Testis (tissue), 3 donors: ENCODE measurements around the gene SORD. TPM values are rescaled to one million over a fixed set of nuclear protein-coding genes. Genes with fewer than 3 reads are reported as not detected.
A peak's percentile ranks its signal among the peaks of the same experiment; 100 is the strongest.
"Not testable (repeated sequence)": the region's sequence is repeated elsewhere in the genome, so short reads cannot be mapped to it uniquely, and the experiment has no call there.

Source experiments
- DNase-seq: peaks from one replicate; pipeline ENCODE4 v3.0.0-alpha.2; 2019
- H3K27ac ChIP-seq, 2 donors: fragments of 200-600 bp; sonication (generic); one replicate each; pipeline ENCODE4 v1.5.1; 2019
- H3K27me3 ChIP-seq: fragments of 200-600 bp; sonication (generic); one replicate; pipeline ENCODE4 v1.5.1; 2019
- H3K36me3 ChIP-seq: fragments of 200-600 bp; sonication (generic); one replicate; pipeline ENCODE4 v1.5.1; 2017; ENCODE audit warnings: low read depth; ENCODE audit errors: missing control alignments
- H3K4me1 ChIP-seq: fragments of 200-600 bp; sonication (generic); one replicate; pipeline ENCODE4 v1.5.1; 2019
- H3K4me3 ChIP-seq, 2 donors: fragments of 200-600 bp; sonication (generic); one replicate each; pipeline ENCODE4 v1.5.1; 2017 to 2019
- H3K9me3 ChIP-seq: fragments of 200-600 bp; sonication (generic); one replicate; pipeline ENCODE4 v1.5.1; 2017
- POLR2A ChIP-seq: fragments of 450-650 bp; IDR thresholded peaks from one replicate; pipeline ENCODE4 v1.6.1; 2017; ENCODE audit warnings: antibody characterized with exemption, mild to moderate bottlenecking, moderate library complexity
- WGBS, 2 donors: methylation state at CpG; one replicate each; pipeline ENCODE4 v1.1.5; 2018; 5-methylcytosine and 5-hydroxymethylcytosine counted together
- intact Hi-C: fragments of 100-400 bp; cut with DNase I; formaldehyde crosslinking; loops from one replicate; pipeline ENCODE4 v1.15.1; 2023; ENCODE audit warnings: low total_unique reads
- polyA plus RNA-seq: library from polyadenylated mRNA; stranded (reverse); fragments of 350-450 nt; fragmentation: Illumina TruSeq; extraction: RNeasy Lipid Tissue Mini Kit (QIAGEN cat#74804); gene quantifications from one replicate; pipeline ENCODE4 v1.2.3, GENCODE V29; 2014; ENCODE audit warnings: low read depth, low replicate concordance; ENCODE audit not compliant: insufficient read depth
- total RNA-seq, 2 donors: library from RNA; depleted of rRNA; stranded (reverse); fragments of >200 nt; gene quantifications; one replicate each; pipeline ENCODE4 v1.2.3, GENCODE V29; 2016
- TF ChIP-seq, protein P1 (sequence below), 3 experiments: fragments of 450-650 bp in 2 of 3; fragments of 200-600 bp in 1 of 3; sonication (generic) in 1 of 3; IDR thresholded peaks; one replicate each; pipeline ENCODE4 v1.5.1; 2016 to 2019; ENCODE audit warnings: antibody characterized with exemption in 3 of 3, mild to moderate bottlenecking in 2 of 3, moderate library complexity in 1 of 3

SORD gene
- total and polyA plus RNA-seq, 3 donors from 2014 or later: 21.4 to 34.1 (median 33.7) TPM

DNA sequence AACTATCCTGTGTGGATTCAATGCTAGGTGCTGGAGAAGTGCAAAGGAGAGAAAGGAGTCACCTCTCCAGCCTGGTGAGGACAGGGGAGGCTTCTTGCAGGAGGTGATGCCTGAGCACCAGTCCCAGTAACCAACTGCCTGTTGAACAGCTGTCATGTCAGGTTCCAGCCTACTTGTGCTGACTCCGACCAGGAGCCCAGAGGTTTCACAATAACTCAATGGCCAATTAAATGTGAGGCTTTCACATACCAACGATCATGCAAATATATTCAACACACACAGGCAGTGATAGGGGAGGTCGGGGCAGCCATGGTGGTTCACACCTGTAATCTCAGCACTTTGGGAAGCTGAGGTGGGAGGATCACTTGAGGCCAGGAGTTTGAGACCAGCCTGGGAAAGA lies 7.7 kb downstream of the SORD start:
- WGBS, 2 donors: 89 to 100% methylated on average over 3 of the region's 3 CpGs
- no peaks in the 10 kb centered on the region for H3K4me1 ChIP-seq
- intact Hi-C loops: no loop called here

DNA sequence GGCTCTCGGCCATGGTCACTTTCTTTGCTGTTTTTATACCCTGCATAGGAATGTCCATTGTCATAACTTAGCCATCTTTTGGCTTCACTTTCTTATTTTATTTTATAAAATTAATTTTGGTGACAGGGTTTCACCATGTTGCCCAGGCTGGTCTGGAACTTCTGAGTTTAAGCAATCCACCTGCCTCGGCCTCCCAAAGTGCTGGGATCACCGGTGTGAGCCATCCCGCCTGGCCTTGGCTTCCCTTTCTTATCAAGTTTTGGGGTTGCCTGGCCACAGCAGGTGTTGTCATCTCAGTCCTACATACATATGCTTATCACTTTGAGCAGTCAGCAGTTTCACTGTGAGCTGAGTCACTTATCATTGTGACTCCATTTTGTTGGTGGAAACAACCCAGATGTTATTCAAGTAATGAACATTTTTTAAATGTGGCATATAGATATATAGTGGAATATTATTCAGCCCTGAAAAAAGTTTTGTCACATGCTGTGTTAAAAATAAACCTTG lies 8.6 kb downstream of the SORD start:
- not testable (repeated sequence) for H3K27ac ChIP-seq
- WGBS, 2 donors: 89 to 97% methylated on average over 1 to 4 of the region's 4 CpGs

More for the DNA sequence above, 7.7 kb downstream of the SORD start:
- H3K4me3 ChIP-seq: no peak overlapping the region
- no peak for DNase-seq
- no peaks in the 10 kb centered on the region for H3K27me3 ChIP-seq
- no peak overlapping the region for H3K27ac ChIP-seq
- no peak for TF ChIP-seq POLR2A
- TF ChIP-seq, protein P1, sequence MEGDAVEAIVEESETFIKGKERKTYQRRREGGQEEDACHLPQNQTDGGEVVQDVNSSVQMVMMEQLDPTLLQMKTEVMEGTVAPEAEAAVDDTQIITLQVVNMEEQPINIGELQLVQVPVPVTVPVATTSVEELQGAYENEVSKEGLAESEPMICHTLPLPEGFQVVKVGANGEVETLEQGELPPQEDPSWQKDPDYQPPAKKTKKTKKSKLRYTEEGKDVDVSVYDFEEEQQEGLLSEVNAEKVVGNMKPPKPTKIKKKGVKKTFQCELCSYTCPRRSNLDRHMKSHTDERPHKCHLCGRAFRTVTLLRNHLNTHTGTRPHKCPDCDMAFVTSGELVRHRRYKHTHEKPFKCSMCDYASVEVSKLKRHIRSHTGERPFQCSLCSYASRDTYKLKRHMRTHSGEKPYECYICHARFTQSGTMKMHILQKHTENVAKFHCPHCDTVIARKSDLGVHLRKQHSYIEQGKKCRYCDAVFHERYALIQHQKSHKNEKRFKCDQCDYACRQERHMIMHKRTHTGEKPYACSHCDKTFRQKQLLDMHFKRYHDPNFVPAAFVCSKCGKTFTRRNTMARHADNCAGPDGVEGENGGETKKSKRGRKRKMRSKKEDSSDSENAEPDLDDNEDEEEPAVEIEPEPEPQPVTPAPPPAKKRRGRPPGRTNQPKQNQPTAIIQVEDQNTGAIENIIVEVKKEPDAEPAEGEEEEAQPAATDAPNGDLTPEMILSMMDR (IDR thresholded peaks at IDR 0.05): no peak
- no peaks in the 10 kb centered on the region for H3K36me3 ChIP-seq
- no peaks in the 10 kb centered on the region for H3K9me3 ChIP-seq

DNA sequence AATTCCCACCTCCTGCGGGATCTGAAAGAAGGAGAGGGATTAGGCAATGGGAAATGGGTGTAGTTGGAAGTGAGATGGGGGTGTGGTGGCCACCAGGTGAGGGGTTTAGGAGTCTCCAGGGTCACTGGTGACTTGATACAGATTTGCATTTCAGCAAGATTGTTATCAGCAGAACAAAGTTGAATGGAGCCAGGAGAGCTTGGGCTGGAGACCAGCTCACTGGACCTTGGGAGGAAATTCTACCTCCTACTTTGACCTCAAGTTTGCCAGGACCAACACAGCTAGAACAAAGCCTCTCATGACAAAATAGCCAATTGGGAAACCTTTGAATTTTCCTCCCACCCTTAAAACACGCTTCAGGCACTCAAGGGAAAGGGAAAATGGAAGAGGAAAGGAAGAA lies 9.5 kb downstream of the SORD start:
- H3K27me3 ChIP-seq, DNase-seq, H3K4me1 ChIP-seq, intact Hi-C loops, H3K9me3 ChIP-seq, H3K36me3 ChIP-seq, H3K4me3 ChIP-seq, H3K27ac ChIP-seq: not testable (repeated sequence)
- WGBS, 2 donors: 100% methylated on average over 1 of the region's 2 CpGs

More for the DNA sequence above, 8.6 kb downstream of the SORD start:
- H3K9me3 ChIP-seq, H3K27me3 ChIP-seq, H3K4me3 ChIP-seq, H3K36me3 ChIP-seq, intact Hi-C loops, H3K4me1 ChIP-seq, DNase-seq: not testable (repeated sequence)

DNA sequence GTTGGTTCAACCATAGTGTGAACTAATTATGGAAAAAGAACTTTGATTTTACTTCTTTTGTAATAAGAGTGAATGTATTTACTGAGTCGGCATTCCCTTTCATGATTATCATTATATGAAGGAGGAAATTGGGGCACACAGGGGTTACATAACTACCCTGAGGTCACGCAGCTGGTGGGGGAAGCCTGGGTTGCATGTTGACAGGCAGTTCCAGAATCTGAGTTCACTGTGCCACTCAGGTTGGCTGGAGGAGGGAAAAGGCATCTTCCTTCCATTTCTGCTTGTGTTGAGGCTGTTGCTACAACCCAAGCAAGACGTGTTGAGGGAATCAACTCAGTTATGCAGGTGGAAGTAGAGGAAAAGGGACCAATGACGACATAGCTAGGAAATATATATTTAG lies 11.1 kb downstream of the SORD start:
- intact Hi-C loops, DNase-seq, H3K27ac ChIP-seq, H3K4me1 ChIP-seq, H3K27me3 ChIP-seq, H3K9me3 ChIP-seq, H3K36me3 ChIP-seq: not testable (repeated sequence)
- peak overlapping the region in 1 of 2 donors; percentile 51 for H3K4me3 ChIP-seq
- WGBS, 2 donors: 52 to 77% methylated on average over 4 of the region's 4 CpGs

DNA sequence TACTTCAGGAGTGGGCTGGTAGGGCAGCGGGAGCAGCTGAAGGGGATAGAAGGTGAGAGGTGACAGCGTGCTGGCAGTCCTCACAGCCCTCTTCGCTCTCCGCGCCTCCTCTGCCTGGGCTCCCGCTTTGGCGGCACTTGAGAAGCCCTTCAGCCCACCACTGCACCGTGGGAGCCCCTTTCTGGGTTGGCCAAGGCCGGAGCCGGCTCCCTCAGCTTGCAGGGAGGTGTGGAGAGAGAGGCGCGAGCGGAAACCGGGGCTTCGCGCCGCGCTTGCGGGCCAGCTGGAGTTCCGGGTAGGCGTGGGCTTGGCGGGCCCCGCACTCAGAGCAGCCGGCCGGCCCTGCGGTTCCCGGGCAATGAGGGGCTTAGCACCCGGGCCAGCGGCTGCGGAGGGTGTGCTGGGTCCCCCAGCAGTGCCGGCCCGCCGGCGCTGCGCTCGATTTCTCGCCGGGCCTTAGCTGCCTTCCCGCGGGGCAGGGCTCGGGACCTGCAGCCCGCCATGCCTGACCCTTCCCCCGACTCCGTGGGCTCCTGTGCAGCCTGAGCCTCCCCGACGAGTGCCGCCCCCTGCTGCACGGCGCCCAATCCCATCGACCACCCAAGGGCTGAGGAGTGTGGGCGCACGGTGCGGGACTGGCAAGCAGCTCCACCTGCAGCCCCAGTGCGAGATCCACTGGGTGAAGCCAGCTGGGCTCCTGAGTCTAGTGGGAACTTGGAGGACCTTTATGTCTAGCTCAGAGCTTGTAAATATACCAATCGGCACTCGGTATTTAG lies 11.8 kb downstream of the SORD start:
- H3K4me1 ChIP-seq, H3K27ac ChIP-seq, H3K9me3 ChIP-seq, H3K27me3 ChIP-seq, intact Hi-C loops, DNase-seq, H3K36me3 ChIP-seq: not testable (repeated sequence)
- 44 to 76% methylated on average over 6 to 56 of the region's 56 CpGs for WGBS, 2 donors
- H3K4me3 ChIP-seq: peak overlapping the region; percentile 34 to 51

DNA sequence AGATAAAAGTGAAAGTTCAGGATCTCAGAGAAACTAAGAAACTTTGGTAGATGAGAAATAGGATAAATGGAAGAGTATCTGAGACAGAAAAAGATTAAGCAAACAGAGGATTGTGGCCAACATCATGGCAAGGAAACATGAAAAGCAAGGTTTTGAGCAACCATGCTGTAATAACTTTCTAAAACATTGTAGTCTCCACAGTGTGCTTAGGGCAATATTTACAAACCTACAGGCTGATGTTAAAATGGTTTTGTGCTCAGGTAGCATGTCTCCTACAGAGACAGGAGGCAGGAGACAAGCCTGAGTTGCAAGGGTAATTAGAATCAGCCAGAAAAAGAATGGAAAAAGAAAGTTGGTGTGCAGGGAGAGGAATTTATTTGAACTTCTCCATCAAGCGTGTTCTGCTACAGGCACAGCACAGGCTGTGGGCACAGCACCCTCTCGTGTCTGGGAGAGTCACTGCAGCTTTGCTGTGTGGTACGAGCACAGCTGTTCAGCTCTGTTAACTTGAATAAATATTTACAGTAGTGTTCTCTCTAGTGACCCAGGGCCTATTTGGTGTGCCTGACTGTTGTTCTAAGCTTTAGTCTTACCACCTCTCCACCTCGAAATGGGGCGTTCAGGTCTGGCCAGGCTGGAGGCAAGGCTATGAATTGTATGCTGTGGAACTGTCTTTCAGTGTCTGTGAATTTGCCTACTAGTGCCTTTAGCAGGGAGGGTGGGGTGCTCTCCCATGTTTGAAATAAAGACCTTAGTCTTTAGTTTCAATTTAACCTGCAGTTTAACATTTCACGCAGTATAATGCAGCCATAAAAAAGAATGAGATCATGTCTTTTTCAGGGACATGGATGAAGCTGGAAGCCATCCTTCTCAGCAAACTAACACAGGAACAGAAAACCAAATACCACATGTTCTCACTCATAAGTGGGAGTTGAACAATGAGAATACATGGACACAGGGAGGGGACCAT lies 14.1 kb downstream of the SORD start:
- TF ChIP-seq, protein P1 (IDR thresholded peaks at IDR 0.05): peak; percentile 61 to 80 (median 68)
- 27 to 34% methylated on average over 4 to 6 of the region's 6 CpGs for WGBS, 2 donors
- peak; percentile 79 for DNase-seq
- H3K4me1 ChIP-seq, H3K9me3 ChIP-seq, intact Hi-C loops, H3K27me3 ChIP-seq, H3K27ac ChIP-seq, H3K4me3 ChIP-seq, H3K36me3 ChIP-seq: not testable (repeated sequence)
